NT2/D1 (cell line): ENCODE results near the gene RMDN2.

Experiments
- DNase-seq: peaks from one replicate; pipeline ENCODE4 v3.0.0-alpha.2; 2011; ENCODE audit warnings: low read depth, low spot score
- H3K27me3 ChIP-seq: 2 replicates; pipeline ENCODE4 v1.6.0; 2011; ENCODE audit warnings: mild to moderate bottlenecking; ENCODE audit not compliant: insufficient read length, insufficient read depth
- H3K36me3 ChIP-seq: 2 replicates; pipeline ENCODE4 v1.6.1; 2011; ENCODE audit warnings: mild to moderate bottlenecking, low read length, mixed read lengths; ENCODE audit not compliant: insufficient read depth, insufficient read length
- H3K4me1 ChIP-seq: 2 replicates; pipeline ENCODE4 v1.5.1; 2011; ENCODE audit not compliant: insufficient read depth, insufficient read length
- H3K4me3 ChIP-seq: 2 replicates; pipeline ENCODE4 v1.5.1; 2011; ENCODE audit warnings: low read depth; ENCODE audit not compliant: insufficient read length
- H3K9ac ChIP-seq: 2 replicates; pipeline ENCODE4 v1.6.0; 2011; ENCODE audit warnings: low read depth; ENCODE audit not compliant: insufficient read length
- H3K9me3 ChIP-seq: 2 replicates; pipeline ENCODE4 v1.5.1; 2011; ENCODE audit warnings: mild to moderate bottlenecking, low read length; ENCODE audit not compliant: insufficient read depth
- SUZ12 ChIP-seq: IDR thresholded peaks from 2 replicates; pipeline ENCODE4 v1.6.1; 2011; ENCODE audit not compliant: insufficient read length, insufficient read depth; ENCODE audit errors: extremely low read depth
- YY1 ChIP-seq: IDR thresholded peaks from 2 replicates; pipeline ENCODE4 v1.6.1; 2011; ENCODE audit not compliant: insufficient read length, insufficient read depth
- ZNF274 ChIP-seq: IDR thresholded peaks from 2 replicates; pipeline ENCODE4 v1.6.1; 2011; ENCODE audit warnings: mild to moderate bottlenecking, low read depth, low read length

RMDN2 gene

GRCh38 chr2:38021589-38021988 lies 96.5 kb downstream of the RMDN2 start:
- H3K9ac ChIP-seq = no peak overlapping the region
- DNase-seq = no peak
- no peak overlapping the region for H3K4me3 ChIP-seq
- H3K9me3 ChIP-seq = no peaks in the 10 kb centered on the region
- TF ChIP-seq SUZ12 = no peak
- no peak for TF ChIP-seq YY1
- no peak for TF ChIP-seq ZNF274
- no peaks in the 10 kb centered on the region for H3K4me1 ChIP-seq
- H3K27me3 ChIP-seq = no peaks in the 10 kb centered on the region
- no peaks in the 10 kb centered on the region for H3K36me3 ChIP-seq

DNA sequence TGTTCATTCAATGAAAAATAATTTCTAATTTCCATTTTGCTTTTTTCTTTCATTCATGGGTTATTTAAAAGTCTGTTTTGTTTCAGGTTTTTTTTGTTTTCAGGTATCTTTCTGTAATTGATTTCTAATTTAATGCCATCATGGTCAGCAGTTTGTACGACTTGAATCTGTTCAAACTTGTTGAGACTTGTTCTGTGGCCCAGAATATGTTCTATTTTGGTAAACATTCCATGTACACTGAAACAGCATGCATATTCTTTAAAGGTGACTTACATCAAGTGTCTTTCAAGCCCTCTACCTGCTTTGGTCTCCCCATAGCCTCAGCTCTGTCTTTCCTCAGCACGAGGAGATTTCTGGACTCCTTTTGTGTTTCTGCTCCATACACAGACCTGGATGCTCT lies 101.8 kb downstream of the RMDN2 start:
- Histone ChIP-seq H3K9me3 (no peaks in the 10 kb centered on the region), H3K9ac (no peak overlapping the region), H3K36me3 (no peaks in the 10 kb centered on the region), H3K4me1 (no peaks in the 10 kb centered on the region), H3K4me3 (no peak overlapping the region), H3K27me3 (no peaks in the 10 kb centered on the region)
- no peak for DNase-seq
- no peak for TF ChIP-seq YY1
- TF ChIP-seq SUZ12 = no peak
- TF ChIP-seq ZNF274 = no peak

- no peak for TF ChIP-seq YY1
- TF ChIP-seq SUZ12 = no peak
- no peak for TF ChIP-seq ZNF274
Observed at GRCh38 chr2:38028829-38029228, 103.7 kb downstream of the RMDN2 start.

DNA sequence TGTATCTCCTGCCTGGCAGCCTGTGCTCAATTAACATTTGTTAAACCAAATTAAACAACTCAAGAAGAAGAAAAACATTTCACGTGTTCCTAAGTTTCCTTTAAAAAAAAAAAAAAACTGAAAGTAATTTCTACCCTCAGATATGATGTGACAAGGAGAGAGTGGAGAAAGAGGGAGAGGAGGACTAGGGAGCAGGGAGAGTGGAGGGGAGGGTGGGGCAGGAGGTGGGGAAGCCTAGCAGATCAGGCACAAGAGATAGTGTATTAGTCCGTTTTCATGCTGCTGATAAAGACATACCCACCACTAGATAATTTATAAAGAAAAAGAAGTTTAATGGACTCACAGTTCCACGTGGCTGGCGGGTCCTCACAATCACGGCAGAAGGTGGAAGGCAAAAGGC lies 104.4 kb downstream of the RMDN2 start:
- Histone ChIP-seq H3K9me3 (no peaks in the 10 kb centered on the region), H3K9ac (no peak overlapping the region), H3K4me1 (no peaks in the 10 kb centered on the region), H3K36me3 (no peaks in the 10 kb centered on the region), H3K4me3 (no peak overlapping the region), H3K27me3 (no peaks in the 10 kb centered on the region)
- DNase-seq = no peak
- no peak for TF ChIP-seq YY1
- TF ChIP-seq SUZ12 = no peak
- TF ChIP-seq ZNF274 = no peak

More at GRCh38 chr2:38028829-38029228, 103.7 kb downstream of the RMDN2 start:
- no peaks in the 10 kb centered on the region for H3K4me1 ChIP-seq
- H3K9ac ChIP-seq = no peak overlapping the region
- no peak overlapping the region for H3K4me3 ChIP-seq
- no peaks in the 10 kb centered on the region for H3K27me3 ChIP-seq
- no peaks in the 10 kb centered on the region for H3K9me3 ChIP-seq
- DNase-seq = no peak
- no peaks in the 10 kb centered on the region for H3K36me3 ChIP-seq

DNA sequence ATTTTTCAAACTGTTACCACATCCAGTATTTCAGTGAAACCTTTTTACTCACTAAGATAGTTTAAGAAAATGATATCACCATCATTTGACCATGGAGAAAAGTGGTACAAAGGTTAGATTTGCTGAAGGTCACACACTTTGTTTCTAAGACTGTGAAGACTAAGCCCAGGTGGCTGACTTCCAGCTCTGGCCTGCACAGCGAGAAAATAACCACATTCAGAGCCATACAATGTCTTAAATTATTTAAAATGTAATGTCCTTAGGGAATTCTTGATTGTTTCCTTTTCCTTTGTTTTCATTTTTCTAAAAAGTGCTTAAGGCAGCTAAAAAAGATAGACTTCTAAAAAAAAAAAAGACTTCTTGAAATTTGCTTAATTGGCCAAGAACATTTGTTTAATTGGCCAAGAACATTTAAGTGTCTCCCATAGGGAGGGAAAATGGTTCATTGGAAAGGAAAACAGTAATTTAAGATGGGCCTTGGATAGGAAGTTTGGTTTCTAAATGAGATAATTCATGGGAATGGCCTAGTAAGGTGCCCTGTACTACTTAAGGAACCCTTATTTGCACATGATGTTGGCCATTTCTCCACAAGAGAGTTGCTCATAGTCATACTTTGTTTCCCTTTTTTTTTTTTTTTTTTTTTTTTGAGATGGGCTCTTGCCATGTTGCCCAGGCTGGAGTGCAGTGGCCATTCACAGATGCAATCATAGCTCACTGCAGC lies 105.7 kb downstream of the RMDN2 start:
- Histone ChIP-seq H3K36me3 (no peaks in the 10 kb centered on the region), H3K9me3 (no peaks in the 10 kb centered on the region), H3K27me3 (no peaks in the 10 kb centered on the region), H3K4me1 (no peaks in the 10 kb centered on the region), H3K9ac (no peak overlapping the region), H3K4me3 (no peak overlapping the region)
- no peak for TF ChIP-seq SUZ12
- TF ChIP-seq YY1 = no peak
- TF ChIP-seq ZNF274 = no peak
- no peak for DNase-seq

DNA sequence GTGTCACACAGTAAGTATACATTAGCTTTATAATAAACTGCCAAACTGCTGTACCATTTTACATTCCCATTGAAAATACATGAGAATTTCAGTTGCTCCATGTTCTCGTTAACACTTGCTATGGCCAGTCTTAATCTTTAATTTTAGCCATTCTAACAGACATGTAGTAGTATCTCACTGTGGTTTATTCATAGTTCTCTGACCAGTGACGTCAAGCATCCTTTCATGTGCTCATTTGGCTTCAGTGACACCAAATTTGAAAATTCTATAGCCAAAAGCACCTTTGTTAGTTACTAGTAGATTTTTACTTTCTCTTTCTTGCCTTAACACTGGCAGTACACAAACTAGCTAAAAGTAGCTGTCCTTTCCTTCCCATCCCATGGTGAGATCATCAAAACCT lies 107.9 kb downstream of the RMDN2 start:
- no peak for DNase-seq
- Histone ChIP-seq H3K4me3 (no peak overlapping the region), H3K27me3 (no peaks in the 10 kb centered on the region), H3K9me3 (no peaks in the 10 kb centered on the region), H3K9ac (no peak overlapping the region), H3K36me3 (no peaks in the 10 kb centered on the region), H3K4me1 (no peaks in the 10 kb centered on the region)
- TF ChIP-seq YY1 = no peak
- TF ChIP-seq ZNF274 = no peak
- TF ChIP-seq SUZ12 = no peak

- no peak for DNase-seq
- H3K36me3 ChIP-seq = no peaks in the 10 kb centered on the region
- H3K9ac ChIP-seq = no peak overlapping the region
- H3K4me1 ChIP-seq = no peaks in the 10 kb centered on the region
- no peak overlapping the region for H3K4me3 ChIP-seq
- H3K27me3 ChIP-seq = no peaks in the 10 kb centered on the region
- no peaks in the 10 kb centered on the region for H3K9me3 ChIP-seq
- TF ChIP-seq ZNF274 (no peak), SUZ12 (no peak), YY1 (no peak)
Observed at GRCh38 chr2:38033646-38034045, 108.6 kb downstream of the RMDN2 start.
